Measurements from ENCODE around the gene DKK1.

GRCh38 chr10:52359441-52359840 lies 45.4 kb downstream of the DKK1 start:
- no peak for TF ChIP-seq CTCF (IDR thresholded peaks at IDR 0.05)
- no peak for TF ChIP-seq POLR2A (IDR thresholded peaks at IDR 0.05)
